Measurements from ENCODE around the gene PDCD2L. TPM values are rescaled to one million over a fixed set of nuclear protein-coding genes. Genes with fewer than 3 reads are reported as not detected.
A peak's percentile ranks its signal among the peaks of the same experiment; 100 is the strongest.

Gene PDCD2L
- total RNA-seq, 1 donor from 2014 or later = 18.1 TPM

GRCh38 chr19:34471906-34472700 is 67.9 kb downstream of the PDCD2L start:
- Mint-ChIP-seq H3K9me3 (ENCODE audit: low read depth) (no peaks in the 10 kb centered on the region), H3K27me3 (no peaks in the 10 kb centered on the region), H3K36me3 (ENCODE audit: insufficient read depth) (peaks cover 20% of the 10 kb centered on the region), H3K4me1 (ENCODE audit: low read depth) (no peaks in the 10 kb centered on the region), H3K4me3 (ENCODE audit: low read depth) (no peak overlapping the region), H3K27ac (peak overlapping the region; percentile 82)
- no peak for TF ChIP-seq CTCF (IDR thresholded peaks at IDR 0.05; ENCODE audit: unreplicated experiment)
- no peak for DNase-seq (ENCODE audit: low spot score, unreplicated experiment)

GRCh38 chr19:34474233-34474989 is 70.2 kb downstream of the PDCD2L start:
- DNase-seq (ENCODE audit: low spot score, unreplicated experiment) = no peak
- peaks cover 14% of the 10 kb centered on the region for H3K36me3 Mint-ChIP-seq (ENCODE audit: insufficient read depth)
- no peaks in the 10 kb centered on the region for H3K4me1 Mint-ChIP-seq (ENCODE audit: low read depth)
- H3K27me3 Mint-ChIP-seq = no peaks in the 10 kb centered on the region
- no peak for TF ChIP-seq CTCF (IDR thresholded peaks at IDR 0.05; ENCODE audit: unreplicated experiment)
- H3K9me3 Mint-ChIP-seq (ENCODE audit: low read depth) = no peaks in the 10 kb centered on the region
- no peak overlapping the region for H3K4me3 Mint-ChIP-seq (ENCODE audit: low read depth)
- H3K27ac Mint-ChIP-seq = no peak overlapping the region

- no peaks in the 10 kb centered on the region for H3K4me1 Mint-ChIP-seq (ENCODE audit: low read depth)
- H3K27me3 Mint-ChIP-seq = no peaks in the 10 kb centered on the region
- TF ChIP-seq CTCF (IDR thresholded peaks at IDR 0.05; ENCODE audit: unreplicated experiment) = no peak
- H3K27ac Mint-ChIP-seq = no peak overlapping the region
- H3K4me3 Mint-ChIP-seq (ENCODE audit: low read depth) = no peak overlapping the region
- H3K36me3 Mint-ChIP-seq (ENCODE audit: insufficient read depth) = peaks cover 14% of the 10 kb centered on the region
- DNase-seq (ENCODE audit: low spot score, unreplicated experiment) = no peak
- no peaks in the 10 kb centered on the region for H3K9me3 Mint-ChIP-seq (ENCODE audit: low read depth)
Observed at GRCh38 chr19:34475026-34475974, 71.1 kb downstream of the PDCD2L start.

Other genes with a start within 250 kb of the PDCD2L start
- gene LSM14A, start 231.9 kb upstream of the PDCD2L start, total RNA-seq = 120 and 133 TPM in 2 replicates
- gene GARRE1, start 149.8 kb upstream of the PDCD2L start, total RNA-seq = 23.7 and 31.9 TPM in 2 replicates
- 147 and 150 TPM in 2 replicates for gene GPI, start 39.2 kb upstream of the PDCD2L start, total RNA-seq
- gene UBA2, start 24.0 kb downstream of the PDCD2L start, total RNA-seq = 111 and 120 TPM in 2 replicates
- gene WTIP, start 77.4 kb downstream of the PDCD2L start, total RNA-seq = 23.1 and 24.4 TPM in 2 replicates

Measured in progenitor cell of endocrine pancreas (in vitro differentiated cells).